CD4-positive, alpha-beta T cell treated with Interferon alpha-2 for 1 hour (primary cell): Measurements from ENCODE around the gene PCDHB6.
A peak's percentile ranks its signal among the peaks of the same experiment; 100 is the strongest.
"Not testable (repeated sequence)": the region's sequence is repeated elsewhere in the genome, so short reads cannot be mapped to it uniquely, and the experiment has no call there.

Source experiments
- DNase-seq, 2 donors: peaks; one replicate each; pipeline ENCODE4 v3.0.0-alpha.2; 2020 to 2022

The PCDHB6 gene

GRCh38 chr5:141172381-141173204 lies 22.7 kb downstream of the PCDHB6 start, which contains the start of gene PCDHB7:
Gene PCDHB7, plus strand, starts transcription at chr5:141172644. Its CDS starts 192 bp downstream, at chr5:141172836.
- peak in 1 of 2 donors; percentile 30 for DNase-seq

GRCh38 chr5:141174291-141175104 lies 24.6 kb downstream of the PCDHB6 start:
- DNase-seq, result not testable (repeated sequence)

DNA sequence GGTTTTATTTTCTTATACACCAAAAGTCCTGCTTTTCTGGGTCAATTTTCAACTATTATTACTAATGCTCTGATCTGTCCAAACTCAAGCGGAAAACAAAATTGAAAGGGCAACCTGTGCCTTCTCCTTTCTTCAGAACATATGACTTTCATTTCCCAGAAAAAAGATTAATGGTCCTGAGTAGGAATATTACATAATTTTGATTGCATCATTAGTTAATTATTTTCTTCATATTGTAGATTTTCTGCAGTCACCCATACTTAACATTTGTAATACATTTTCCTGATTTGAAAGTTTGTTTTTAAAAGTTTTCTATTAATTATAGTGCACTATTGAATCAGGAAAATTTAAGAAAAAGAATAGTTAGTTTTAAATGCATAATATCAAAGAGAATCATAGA lies 26.1 kb downstream of the PCDHB6 start:
- no peak for DNase-seq

GRCh38 chr5:141177577-141178191 lies 27.8 kb downstream of the PCDHB6 start, which contains the start of gene PCDHB8:
Gene PCDHB8, plus strand, starts transcription at chr5:141177790. Its CDS starts 245 bp downstream, at chr5:141178035.
- not testable (repeated sequence) for DNase-seq

- not testable (repeated sequence) for DNase-seq
These were observed 29.5 kb downstream of the PCDHB6 start for GRCh38 chr5:141179371-141179770.

- not testable (repeated sequence) for DNase-seq
These were observed 30.0 kb downstream of the PCDHB6 start for GRCh38 chr5:141179876-141180275.

GRCh38 chr5:141180313-141180712 lies 30.5 kb downstream of the PCDHB6 start:
- DNase-seq, result no peak

- no peak for DNase-seq
These were observed 32.4 kb downstream of the PCDHB6 start, which contains the start of gene PCDHB16 for GRCh38 chr5:141182248-141182647. Gene PCDHB16, plus strand, starts transcription at chr5:141182387. Its CDS starts 173 bp downstream, at chr5:141182560.

DNA sequence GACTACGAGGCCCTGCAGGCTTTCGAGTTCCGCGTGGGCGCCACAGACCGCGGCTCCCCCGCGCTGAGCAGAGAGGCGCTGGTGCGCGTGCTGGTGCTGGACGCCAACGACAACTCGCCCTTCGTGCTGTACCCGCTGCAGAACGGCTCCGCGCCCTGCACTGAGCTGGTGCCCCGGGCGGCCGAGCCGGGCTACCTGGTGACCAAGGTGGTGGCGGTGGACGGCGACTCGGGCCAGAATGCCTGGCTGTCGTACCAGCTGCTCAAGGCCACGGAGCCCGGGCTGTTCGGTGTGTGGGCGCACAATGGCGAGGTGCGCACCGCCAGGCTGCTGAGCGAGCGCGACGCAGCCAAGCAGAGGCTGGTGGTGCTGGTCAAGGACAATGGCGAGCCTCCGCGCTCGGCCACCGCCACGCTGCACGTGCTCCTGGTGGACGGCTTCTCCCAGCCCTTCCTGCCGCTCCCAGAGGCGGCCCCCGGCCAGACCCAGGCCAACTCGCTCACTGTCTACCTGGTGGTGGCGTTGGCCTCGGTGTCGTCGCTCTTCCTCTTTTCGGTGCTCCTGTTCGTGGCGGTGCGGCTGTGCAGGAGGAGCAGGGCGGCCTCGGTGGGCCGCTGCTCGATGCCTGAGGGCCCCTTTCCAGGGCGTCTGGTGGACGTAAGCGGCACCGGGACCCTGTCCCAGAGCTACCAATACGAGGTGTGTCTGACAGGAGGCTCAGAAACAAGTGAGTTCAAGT lies 34.4 kb downstream of the PCDHB6 start:
- not testable (repeated sequence) for DNase-seq

DNA sequence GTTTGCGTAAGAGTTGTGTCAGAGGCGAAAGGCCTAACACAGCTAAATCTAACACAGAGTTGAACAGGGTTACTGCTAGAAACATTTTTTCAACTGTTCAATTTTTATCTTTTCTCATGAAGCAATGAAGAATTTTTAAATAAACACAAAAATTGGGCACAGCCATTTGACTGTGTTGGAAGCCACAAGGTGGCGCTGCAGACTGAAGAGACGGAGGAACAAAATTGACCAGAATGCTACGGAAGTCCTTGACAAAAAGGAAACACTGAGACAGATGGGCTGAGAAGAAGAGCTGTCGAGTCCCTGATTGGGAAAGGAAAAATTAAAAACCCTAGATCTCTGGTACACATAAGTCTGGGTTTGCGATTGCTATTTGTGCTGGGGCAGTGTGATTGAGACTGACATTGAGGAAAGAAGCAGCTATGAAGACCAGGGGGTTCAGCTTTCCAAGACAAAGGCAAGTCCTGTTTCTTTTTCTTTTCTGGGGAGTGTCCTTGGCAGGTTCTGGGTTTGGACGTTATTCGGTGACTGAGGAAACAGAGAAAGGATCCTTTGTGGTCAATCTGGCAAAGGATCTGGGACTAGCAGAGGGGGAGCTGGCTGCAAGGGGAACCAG lies 37.1 kb downstream of the PCDHB6 start, which contains the start of gene PCDHB9:
TSS of gene PCDHB9 (plus strand) at position 265 of the 616 bp plus-strand sequence. CDS start at position 423, 158 bp downstream.
- peak in 1 of 2 donors; percentile 39 for DNase-seq

GRCh38 chr5:141188682-141189081 lies 38.8 kb downstream of the PCDHB6 start:
- not testable (repeated sequence) for DNase-seq

DNA sequence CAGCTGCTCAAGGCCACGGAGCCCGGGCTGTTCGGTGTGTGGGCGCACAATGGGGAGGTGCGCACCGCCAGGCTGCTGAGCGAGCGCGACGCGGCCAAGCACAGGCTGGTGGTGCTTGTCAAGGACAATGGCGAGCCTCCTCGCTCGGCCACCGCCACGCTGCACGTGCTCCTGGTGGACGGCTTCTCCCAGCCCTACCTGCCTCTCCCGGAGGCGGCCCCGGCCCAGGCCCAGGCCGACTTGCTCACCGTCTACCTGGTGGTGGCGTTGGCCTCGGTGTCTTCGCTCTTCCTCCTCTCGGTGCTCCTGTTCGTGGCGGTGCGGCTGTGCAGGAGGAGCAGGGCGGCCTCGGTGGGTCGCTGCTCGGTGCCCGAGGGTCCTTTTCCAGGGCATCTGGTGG lies 39.3 kb downstream of the PCDHB6 start:
- DNase-seq, result not testable (repeated sequence)

DNA sequence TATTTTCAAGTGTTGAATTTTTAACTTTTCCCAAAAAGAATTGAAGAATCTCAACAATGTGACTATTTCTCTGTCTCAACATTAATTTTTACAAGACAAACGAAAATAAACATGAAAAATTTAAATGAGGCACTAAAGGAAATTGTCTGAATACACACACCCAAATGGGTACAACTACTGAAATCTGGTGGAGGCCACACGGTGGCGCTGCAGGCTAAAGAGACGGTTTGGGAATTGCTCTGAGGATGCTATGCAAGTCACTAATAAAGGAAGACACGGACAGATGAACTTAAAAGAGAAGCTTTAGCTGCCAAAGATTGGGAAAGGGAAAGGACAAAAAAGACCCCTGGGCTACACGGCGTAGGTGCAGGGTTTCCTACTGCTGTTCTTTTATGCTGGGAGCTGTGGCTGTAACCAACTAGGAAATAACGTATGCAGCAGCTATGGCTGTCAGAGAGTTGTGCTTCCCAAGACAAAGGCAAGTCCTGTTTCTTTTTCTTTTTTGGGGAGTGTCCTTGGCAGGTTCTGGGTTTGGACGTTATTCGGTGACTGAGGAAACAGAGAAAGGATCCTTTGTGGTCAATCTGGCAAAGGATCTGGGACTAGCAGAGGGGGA lies 42.4 kb downstream of the PCDHB6 start, which contains the start of gene PCDHB10:
TSS of gene PCDHB10 (plus strand) at position 244 of the 616 bp plus-strand sequence. CDS start at position 444, 200 bp downstream.
- peak in 1 of 2 donors; percentile 28 for DNase-seq

DNA sequence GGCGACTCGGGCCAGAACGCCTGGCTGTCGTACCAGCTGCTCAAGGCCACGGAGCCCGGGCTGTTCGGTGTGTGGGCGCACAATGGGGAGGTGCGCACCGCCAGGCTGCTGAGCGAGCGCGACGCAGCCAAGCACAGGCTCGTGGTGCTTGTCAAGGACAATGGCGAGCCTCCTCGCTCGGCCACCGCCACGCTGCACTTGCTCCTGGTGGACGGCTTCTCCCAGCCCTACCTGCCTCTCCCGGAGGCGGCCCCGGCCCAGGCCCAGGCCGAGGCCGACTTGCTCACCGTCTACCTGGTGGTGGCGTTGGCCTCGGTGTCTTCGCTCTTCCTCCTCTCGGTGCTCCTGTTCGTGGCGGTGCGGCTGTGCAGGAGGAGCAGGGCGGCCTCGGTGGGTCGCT lies 44.5 kb downstream of the PCDHB6 start:
- not testable (repeated sequence) for DNase-seq

GRCh38 chr5:141196363-141196762 lies 46.5 kb downstream of the PCDHB6 start:
- no peak for DNase-seq

DNA sequence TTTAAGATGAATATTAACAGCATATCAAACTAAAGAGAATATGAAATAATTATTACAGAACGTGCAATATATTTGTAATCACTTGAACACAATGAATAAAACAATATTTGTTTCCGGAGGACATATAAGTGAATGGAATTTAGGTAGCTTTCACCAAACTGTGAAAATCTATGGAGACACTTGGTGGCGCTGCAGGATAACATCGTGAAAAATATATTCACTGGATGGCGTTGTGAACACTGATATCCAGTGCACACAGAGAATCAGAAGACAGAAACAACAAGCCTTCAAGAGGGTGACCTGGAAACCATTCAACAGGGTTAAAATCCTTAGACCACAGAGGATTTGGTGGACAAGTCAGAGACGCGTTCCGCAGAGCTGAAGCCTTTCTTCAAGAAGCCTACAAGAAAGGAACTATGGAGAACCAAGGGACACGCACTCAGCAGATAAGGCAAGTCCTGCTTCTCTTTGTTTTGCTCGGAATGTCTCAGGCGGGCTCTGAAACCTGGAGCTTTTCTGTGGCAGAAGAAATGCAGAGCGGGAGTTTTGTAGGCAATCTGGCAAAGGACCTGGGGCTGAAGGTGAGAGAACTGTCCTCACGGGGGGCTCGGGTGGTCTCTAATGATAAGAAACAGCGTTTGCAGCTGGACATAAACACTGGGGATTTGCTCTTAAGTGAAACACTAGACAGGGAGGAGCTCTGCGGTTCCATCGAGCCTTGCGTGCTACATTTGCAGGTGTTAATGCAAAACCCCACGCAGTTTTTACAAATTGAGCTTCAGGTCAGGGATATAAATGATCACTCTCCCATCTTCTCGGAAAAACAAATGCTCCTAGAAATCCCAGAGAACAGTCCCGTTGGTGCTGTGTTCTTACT lies 49.7 kb downstream of the PCDHB6 start, which contains the start of gene PCDHB11:
TSS of gene PCDHB11 (plus strand) at position 269 of the 877 bp plus-strand sequence. CDS start at position 417, 148 bp downstream.
- no peak for DNase-seq

DNA sequence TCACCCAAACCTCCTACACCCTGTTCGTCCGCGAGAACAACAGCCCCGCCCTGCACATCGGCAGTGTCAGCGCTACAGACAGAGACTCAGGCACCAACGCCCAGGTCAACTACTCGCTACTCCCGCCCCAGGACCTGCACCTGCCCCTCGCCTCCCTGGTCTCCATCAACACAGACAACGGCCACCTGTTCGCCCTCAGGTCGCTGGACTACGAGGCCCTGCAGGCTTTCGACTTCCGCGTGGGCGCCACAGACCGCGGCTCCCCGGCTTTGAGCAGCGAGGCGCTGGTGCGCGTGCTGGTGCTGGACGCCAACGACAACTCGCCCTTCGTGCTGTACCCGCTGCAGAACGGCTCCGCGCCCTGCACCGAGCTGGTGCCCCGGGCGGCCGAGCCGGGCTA lies 51.3 kb downstream of the PCDHB6 start:
- not testable (repeated sequence) for DNase-seq

GRCh38 chr5:141201646-141202045 lies 51.8 kb downstream of the PCDHB6 start:
- DNase-seq, result not testable (repeated sequence)
